ENCODE measurements around the gene A2M.

A2M gene

GRCh38 chr12:9064815-9065606, 50.7 kb downstream of the A2M start:
- in situ Hi-C loops (cut with MboI; ENCODE audit: low pct_unique_long_range_greater_than_20kb, low sequenced_read_pairs, unreplicated experiment): no loop called here
- TF ChIP-seq, protein P1, sequence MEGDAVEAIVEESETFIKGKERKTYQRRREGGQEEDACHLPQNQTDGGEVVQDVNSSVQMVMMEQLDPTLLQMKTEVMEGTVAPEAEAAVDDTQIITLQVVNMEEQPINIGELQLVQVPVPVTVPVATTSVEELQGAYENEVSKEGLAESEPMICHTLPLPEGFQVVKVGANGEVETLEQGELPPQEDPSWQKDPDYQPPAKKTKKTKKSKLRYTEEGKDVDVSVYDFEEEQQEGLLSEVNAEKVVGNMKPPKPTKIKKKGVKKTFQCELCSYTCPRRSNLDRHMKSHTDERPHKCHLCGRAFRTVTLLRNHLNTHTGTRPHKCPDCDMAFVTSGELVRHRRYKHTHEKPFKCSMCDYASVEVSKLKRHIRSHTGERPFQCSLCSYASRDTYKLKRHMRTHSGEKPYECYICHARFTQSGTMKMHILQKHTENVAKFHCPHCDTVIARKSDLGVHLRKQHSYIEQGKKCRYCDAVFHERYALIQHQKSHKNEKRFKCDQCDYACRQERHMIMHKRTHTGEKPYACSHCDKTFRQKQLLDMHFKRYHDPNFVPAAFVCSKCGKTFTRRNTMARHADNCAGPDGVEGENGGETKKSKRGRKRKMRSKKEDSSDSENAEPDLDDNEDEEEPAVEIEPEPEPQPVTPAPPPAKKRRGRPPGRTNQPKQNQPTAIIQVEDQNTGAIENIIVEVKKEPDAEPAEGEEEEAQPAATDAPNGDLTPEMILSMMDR (IDR thresholded peaks at IDR 0.05; ENCODE audit: extremely low read depth, insufficient read depth, missing control alignments): no peak
- DNase-seq (ENCODE audit: low spot score): peak; percentile 27

DNA sequence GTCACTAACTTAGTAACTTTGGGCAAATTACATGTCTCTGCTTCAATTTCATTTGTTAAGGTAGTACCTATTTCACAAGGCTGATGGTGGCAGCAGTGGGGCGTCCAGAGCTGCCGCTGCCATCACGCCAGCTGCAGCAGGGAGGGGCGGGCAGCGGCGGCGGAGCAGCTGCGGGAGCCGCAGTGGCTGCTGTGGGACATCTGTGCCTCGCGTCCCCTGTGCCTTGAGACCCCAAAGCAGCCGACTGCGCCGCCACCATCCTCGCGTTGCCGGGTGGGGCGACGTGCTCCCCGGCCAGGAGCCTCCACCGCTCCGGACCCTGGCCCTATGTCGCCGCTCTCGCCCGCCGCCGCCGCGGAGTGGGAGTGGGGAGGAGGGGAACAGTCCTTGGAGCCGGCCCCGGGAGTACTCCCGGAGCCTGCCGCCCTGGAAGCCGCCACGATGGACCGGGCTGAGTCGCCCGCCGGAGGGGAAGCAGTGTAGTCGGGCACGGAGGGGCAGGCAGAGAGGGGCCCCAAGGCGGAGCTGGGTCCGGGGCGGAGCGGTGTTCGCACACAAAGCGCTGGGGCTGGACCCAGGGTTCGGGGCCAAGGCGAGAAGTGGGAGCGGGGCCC, 51.4 kb downstream of the A2M start:
- in situ Hi-C loops (cut with MboI; ENCODE audit: low pct_unique_long_range_greater_than_20kb, low sequenced_read_pairs, unreplicated experiment): no loop called here
- TF ChIP-seq, protein P1 (IDR thresholded peaks at IDR 0.05; ENCODE audit: extremely low read depth, insufficient read depth, missing control alignments): peak; percentile 67
- peak; percentile 79 for DNase-seq (ENCODE audit: low spot score)

DNA sequence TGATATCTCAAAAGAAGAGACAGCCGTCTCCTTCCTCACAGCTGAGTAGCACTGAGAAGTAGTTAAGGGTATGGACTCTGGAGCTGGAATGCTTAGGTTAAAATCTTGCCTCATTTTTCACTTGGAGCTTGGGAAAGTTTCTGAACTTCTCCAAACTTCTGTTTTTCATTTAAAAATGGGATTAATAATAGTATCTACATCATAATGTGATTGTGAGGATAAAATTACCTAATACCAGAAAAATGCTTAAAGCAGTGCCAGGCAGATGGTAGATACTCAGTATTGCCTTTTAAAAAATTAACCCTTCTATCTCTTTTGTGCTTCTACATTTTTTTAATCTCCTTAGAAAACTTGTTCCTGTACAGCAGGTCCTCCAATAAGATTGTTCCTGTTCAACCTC, 63.1 kb downstream of the A2M start:
- TF ChIP-seq, protein P1 (IDR thresholded peaks at IDR 0.05; ENCODE audit: extremely low read depth, insufficient read depth, missing control alignments): no peak
- DNase-seq (ENCODE audit: low spot score): no peak
- in situ Hi-C loops (cut with MboI; ENCODE audit: low pct_unique_long_range_greater_than_20kb, low sequenced_read_pairs, unreplicated experiment): no loop called here

- no peak for DNase-seq (ENCODE audit: low spot score)
Observed at GRCh38 chr12:9051158-9051550, 64.6 kb downstream of the A2M start.

DNA sequence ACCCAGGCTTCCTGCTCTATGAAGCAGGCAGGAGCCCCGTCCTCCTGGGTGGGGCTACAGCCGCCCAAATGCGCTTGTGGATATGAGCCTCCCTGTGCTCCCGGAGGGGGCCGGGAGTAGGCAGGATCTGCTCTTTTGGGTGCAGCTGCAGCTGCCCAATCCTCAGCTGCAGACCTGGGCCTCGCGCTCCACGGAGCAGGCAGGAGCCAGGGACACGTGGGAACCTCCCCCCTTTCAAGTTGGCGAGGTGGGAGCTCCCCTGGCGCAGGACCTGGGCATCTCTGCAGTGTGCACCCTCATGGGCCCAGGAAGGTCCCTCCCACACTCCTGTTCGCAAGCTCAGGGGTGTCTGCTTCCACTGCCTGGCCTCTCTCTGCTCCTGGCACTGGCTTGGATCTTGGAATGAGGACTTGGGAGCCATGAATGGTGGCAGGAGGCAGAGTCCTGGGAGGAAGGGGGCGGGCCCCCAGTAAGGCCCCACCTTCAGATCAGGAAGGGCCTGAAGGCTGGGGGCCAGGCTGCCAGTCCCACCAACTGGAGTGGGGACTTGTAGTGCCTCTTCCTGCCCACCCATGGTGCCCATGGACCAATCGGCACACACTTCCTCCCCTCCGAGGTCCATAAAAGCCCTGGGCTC, 65.1 kb downstream of the A2M start:
- no peak for DNase-seq (ENCODE audit: low spot score)
- TF ChIP-seq, protein P1 (IDR thresholded peaks at IDR 0.05; ENCODE audit: extremely low read depth, insufficient read depth, missing control alignments): no peak
- in situ Hi-C loops (cut with MboI; ENCODE audit: low pct_unique_long_range_greater_than_20kb, low sequenced_read_pairs, unreplicated experiment): no loop called here

More at GRCh38 chr12:9051158-9051550, 64.6 kb downstream of the A2M start:
- TF ChIP-seq, protein P1 (IDR thresholded peaks at IDR 0.05; ENCODE audit: extremely low read depth, insufficient read depth, missing control alignments): no peak
- in situ Hi-C loops (cut with MboI; ENCODE audit: low pct_unique_long_range_greater_than_20kb, low sequenced_read_pairs, unreplicated experiment): no loop called here

DNA sequence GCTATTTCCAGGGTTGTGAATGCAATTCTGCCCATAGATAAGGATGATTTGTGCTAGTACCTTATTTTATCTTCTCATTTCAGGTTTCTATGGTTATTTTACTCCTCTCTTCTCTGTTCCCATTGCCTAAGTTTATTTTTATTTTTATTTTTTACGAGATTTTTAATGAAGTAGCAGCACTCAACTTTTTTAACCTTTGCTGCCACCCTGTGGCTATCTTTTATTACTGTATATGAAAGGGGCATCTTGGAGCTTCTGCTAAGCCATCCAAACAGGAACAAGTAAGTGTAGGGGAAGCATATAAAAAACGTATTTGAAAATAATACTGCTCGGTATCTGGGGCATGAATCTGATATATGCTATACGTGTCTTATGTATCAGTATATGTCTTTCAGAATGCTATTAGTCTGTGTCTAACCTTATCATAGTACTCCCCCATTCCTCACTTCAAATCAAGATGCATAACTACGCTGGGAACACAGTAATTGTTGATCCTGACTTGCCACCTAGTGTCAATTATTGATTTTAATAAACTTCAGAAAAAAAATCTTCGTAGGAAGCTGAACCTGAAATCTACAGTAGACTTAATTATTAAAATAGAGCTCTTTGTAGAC, 66.1 kb downstream of the A2M start:
- peak; percentile 39 for DNase-seq (ENCODE audit: low spot score)
- in situ Hi-C loops (cut with MboI; ENCODE audit: low pct_unique_long_range_greater_than_20kb, low sequenced_read_pairs, unreplicated experiment): loop anchor here (10.0 kb wide), 3 partner anchors 125 to 385 kb away; partner anchors contain the start of gene MFAP5
- TF ChIP-seq, protein P1 (IDR thresholded peaks at IDR 0.05; ENCODE audit: extremely low read depth, insufficient read depth, missing control alignments): peak; percentile 43

All from GM13977 (cell line).